IMR-90 (cell line): ENCODE results near the gene STX8. TPM values are rescaled to one million over a fixed set of nuclear protein-coding genes. Genes with fewer than 3 reads are reported as not detected.
A peak's percentile ranks its signal among the peaks of the same experiment; 100 is the strongest.

Experiments used
- ATAC-seq: fragments of 200-7000 bp; cut with Tn5 transposase; 2 replicates; pipeline ENCODE4 v1.9.1; 2020; ENCODE audit warnings: low read depth, mild to moderate bottlenecking, moderate library complexity
- BruUV-seq: library from RNA; stranded (reverse); fragments of 400-500 nt; replicated peaks from 2 replicates; lab custom pipeline; 2021; lab: Mats Ljungman, UMichigan
- CTCF ChIA-PET: fragments of 300-600 bp; formaldehyde crosslinking; extraction: SDS; loops from one replicate; lab custom pipeline; 2021; ENCODE audit warnings: antibody characterized with exemption; lab: Yijun Ruan, JAX
- POLR2A ChIA-PET: fragments of 300-600 bp; sonication (Branson Sonifier 250); formaldehyde crosslinking; loops from one replicate; lab custom pipeline; 2022; ENCODE audit warnings: antibody characterized with exemption; ENCODE audit not compliant: unreplicated experiment; lab: Charles Lee
- DNase-seq: peaks from one replicate; pipeline ENCODE4 v3.0.0; 2013
- H2AFZ ChIP-seq: replicated peaks from 2 replicates; pipeline ENCODE3; 2013; ENCODE audit warnings: low read length, mild to moderate bottlenecking; ENCODE audit not compliant: poor library complexity
- H2AK5ac ChIP-seq: 2 replicates; pipeline ENCODE4 v1.6.1; 2013; ENCODE audit warnings: low read depth, low read length, inconsistent platforms
- H2AK9ac ChIP-seq: replicated peaks from 2 replicates; pipeline ENCODE3; 2013; ENCODE audit warnings: mild to moderate bottlenecking, low read depth, low read length, moderate library complexity; ENCODE audit not compliant: poor library complexity
- H2BK120ac ChIP-seq: 2 replicates; pipeline ENCODE4 v1.6.1; 2013; ENCODE audit warnings: low read depth, low read length, inconsistent platforms
- H2BK15ac ChIP-seq: 3 replicates; pipeline ENCODE4 v1.6.1; 2013; ENCODE audit warnings: low read depth, low read length, inconsistent platforms
- H2BK20ac ChIP-seq: 2 replicates; pipeline ENCODE4 v1.6.1; 2013; ENCODE audit warnings: low read depth, mild to moderate bottlenecking, inconsistent platforms, low read length, moderate library complexity
- H2BK5ac ChIP-seq: 2 replicates; pipeline ENCODE4 v1.6.1; 2013; ENCODE audit warnings: mild to moderate bottlenecking, low read depth, low read length, inconsistent platforms; ENCODE audit not compliant: poor library complexity, severe bottlenecking
- H3K14ac ChIP-seq: replicated peaks from 2 replicates; pipeline ENCODE4 v1.6.1; 2013; ENCODE audit warnings: low read depth, low read length, inconsistent platforms
- H3K18ac ChIP-seq: 2 replicates; pipeline ENCODE4 v1.6.1; 2013; ENCODE audit warnings: low read depth, low read length, control low read depth
- H3K23ac ChIP-seq: 2 replicates; pipeline ENCODE4 v1.6.1; 2013; ENCODE audit warnings: low read depth, low read length, inconsistent platforms
- H3K27ac ChIP-seq: 2 replicates; pipeline ENCODE4 v1.5.1; 2013; ENCODE audit warnings: mild to moderate bottlenecking, control low read depth, low read length; ENCODE audit not compliant: insufficient read depth
- H3K27me3 ChIP-seq: 2 replicates; pipeline ENCODE4 v1.6.1; 2013; ENCODE audit warnings: low read length; ENCODE audit not compliant: control insufficient read depth, insufficient read depth
- H3K36me3 ChIP-seq: 2 replicates; pipeline ENCODE4 v1.6.1; 2013; ENCODE audit warnings: low read length, mixed read lengths; ENCODE audit not compliant: control insufficient read depth, insufficient read depth
- H3K4ac ChIP-seq: 2 replicates; pipeline ENCODE4 v1.6.1; 2013; ENCODE audit warnings: low read depth, low read length, inconsistent platforms
- H3K4me1 ChIP-seq: 2 replicates; pipeline ENCODE4 v1.6.1; 2013; ENCODE audit warnings: low read length, mixed read lengths; ENCODE audit not compliant: control insufficient read depth, insufficient read depth
- H3K4me2 ChIP-seq: 2 replicates; pipeline ENCODE4 v1.6.1; 2013; ENCODE audit warnings: low read depth, mild to moderate bottlenecking, control low read depth, low read length, moderate library complexity
- H3K4me3 ChIP-seq: 2 replicates; pipeline ENCODE4 v1.5.1; 2013; ENCODE audit warnings: low read depth, mild to moderate bottlenecking, control low read depth, low read length, moderate library complexity; ENCODE audit not compliant: insufficient read depth
- H3K56ac ChIP-seq: 2 replicates; pipeline ENCODE4 v1.6.1; 2013; ENCODE audit warnings: low read length, inconsistent platforms; ENCODE audit not compliant: insufficient read depth; ENCODE audit errors: extremely low read depth
- H3K79me1 ChIP-seq, 2 experiments: 2 replicates each; pipeline ENCODE4 v1.6.1; 2013; ENCODE audit warnings: low read length in 2 of 2, inconsistent platforms in 1 of 2, low read depth in 1 of 2
- H3K9ac ChIP-seq: 2 replicates; pipeline ENCODE4 v1.6.1; 2013; ENCODE audit warnings: low read depth, low read length, control low read depth
- H3K9me1 ChIP-seq: 2 replicates; pipeline ENCODE4 v1.6.1; 2013; ENCODE audit warnings: low read length, inconsistent platforms; ENCODE audit not compliant: insufficient read depth
- H3K9me3 ChIP-seq: 2 replicates; pipeline ENCODE4 v1.6.1; 2013; ENCODE audit warnings: low read length; ENCODE audit not compliant: control insufficient read depth, insufficient read depth
- H4K20me1 ChIP-seq: 2 replicates; pipeline ENCODE4 v1.6.1; 2013; ENCODE audit warnings: low read length, inconsistent platforms; ENCODE audit not compliant: insufficient read depth
- H4K5ac ChIP-seq: 2 replicates; pipeline ENCODE4 v1.6.1; 2013; ENCODE audit warnings: mild to moderate bottlenecking, low read depth, low read length, control low read depth
- H4K8ac ChIP-seq, 2 experiments: 2 replicates each; pipeline ENCODE4 v1.6.1; 2013; ENCODE audit warnings: low read depth in 2 of 2, low read length in 2 of 2, control low read depth in 1 of 2, inconsistent platforms in 1 of 2
- H4K91ac ChIP-seq: 2 replicates; pipeline ENCODE4 v1.6.1; 2013; ENCODE audit warnings: low read depth, low read length, inconsistent platforms; ENCODE audit not compliant: insufficient read depth
- BHLHE40 ChIP-seq: fragments of 150-350 bp; IDR thresholded peaks from 2 replicates; pipeline ENCODE4 v1.6.1; 2016; ENCODE audit warnings: mild to moderate bottlenecking, low read depth, low read length
- CEBPB ChIP-seq: IDR thresholded peaks from 2 replicates; pipeline ENCODE4 v1.6.1; 2012; ENCODE audit warnings: low read depth, low read length, improper control_type of control experiment
- MXI1 ChIP-seq: IDR thresholded peaks from 2 replicates; pipeline ENCODE4 v1.6.1; 2012; ENCODE audit warnings: low read depth, mild to moderate bottlenecking, low read length, moderate library complexity, borderline replicate concordance
- NFE2L2 ChIP-seq: fragments of 150-350 bp; IDR thresholded peaks from 2 replicates; pipeline ENCODE4 v1.6.1; 2016; ENCODE audit warnings: low read depth, mild to moderate bottlenecking, low read length
- POLR2A ChIP-seq: IDR thresholded peaks from 2 replicates; pipeline ENCODE4 v1.6.1; 2012; ENCODE audit warnings: mild to moderate bottlenecking, low read depth, low read length
- RFX5 ChIP-seq: IDR thresholded peaks from 2 replicates; pipeline ENCODE4 v1.8.0; 2012; ENCODE audit warnings: low read depth, mild to moderate bottlenecking, low read length, moderate library complexity
- WGBS, 2 experiments: methylation state at CpG; one replicate each; pipeline versions ENCODE4 v1.1.5 to v1.1.7; 2013; ENCODE audit warnings: missing lambda C conversion rate in 2 of 2; ENCODE audit not compliant: insufficient read length in 1 of 2; ENCODE audit errors: extremely low coverage in 2 of 2; 5-methylcytosine and 5-hydroxymethylcytosine counted together
- dilution Hi-C: fragments of 300-500 bp; cut with HindIII; formaldehyde crosslinking; loops from one replicate; pipeline ENCODE4 v1.14.3; 2018; ENCODE audit warnings: low sequenced_read_pairs; ENCODE audit not compliant: unreplicated experiment
- in situ Hi-C: fragments of 300-500 bp; cut with MboI; formaldehyde crosslinking; loops from 3 replicates; pipeline ENCODE4 v1.14.3; 2019; ENCODE audit warnings: low sequenced_read_pairs, inconsistent platforms, mixed read lengths
- intact Hi-C: fragments of 100-400 bp; cut with micrococcal nuclease; formaldehyde crosslinking; loops from 2 replicates; pipeline ENCODE4 v1.10.0; 2022
- polyA plus RNA-seq, 3 experiments: library from polyadenylated mRNA; depleted of rRNA; stranded (reverse); fragments of >200 nt; gene quantifications; 2 replicates each; pipeline ENCODE4 v1.2.3, GENCODE V29; 2012; ENCODE audit warnings: low replicate concordance in 1 of 3
- total RNA-seq: library from RNA; depleted of rRNA; stranded (reverse); fragments of >200 nt; gene quantifications from 2 replicates; pipeline ENCODE4 v1.2.3, GENCODE V29; 2012
- TF ChIP-seq, protein P1 (sequence below): fragments of 150-350 bp; IDR thresholded peaks from 2 replicates; pipeline ENCODE4 v1.6.1; 2016; ENCODE audit warnings: low read depth, mild to moderate bottlenecking, low read length, moderate library complexity, borderline replicate concordance

Gene STX8
- total and polyA plus RNA-seq, 2 of the 4 experiments (the other 2 are of a cell fraction), result 26.5 to 47.0 TPM

DNA sequence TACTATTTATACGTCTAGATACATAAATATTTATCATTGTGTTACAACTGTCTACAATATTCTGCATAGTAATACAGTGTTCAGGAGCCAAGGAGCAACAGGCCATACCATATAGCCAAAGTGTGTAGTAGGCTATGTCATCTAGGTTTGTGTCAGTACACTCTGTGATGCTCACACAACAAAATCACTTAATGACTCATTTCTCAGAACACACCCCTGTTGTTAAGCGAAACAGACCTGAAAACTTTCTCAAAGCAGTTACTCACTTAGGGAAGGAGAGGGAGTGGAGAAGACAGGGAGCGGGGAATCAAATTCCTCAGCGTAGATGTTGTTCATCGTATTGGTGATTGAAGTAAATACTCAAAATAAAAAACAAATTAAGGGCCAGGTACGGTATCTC lies 269.5 kb downstream of the STX8 start:
- CTCF ChIA-PET, result no interaction called here
- dilution Hi-C loops, result no loop called here

More for the DNA sequence above, 269.5 kb downstream of the STX8 start:
- intact Hi-C loops, result loop anchor here (1.0 to 10.0 kb wide), 2 partner anchors 23 to 79 kb away; no protein-coding TSS in a partner anchor
- H2AK5ac ChIP-seq, result no peak overlapping the region
- no peaks in the 10 kb centered on the region for H3K27me3 ChIP-seq
- no peak overlapping the region for H4K8ac ChIP-seq
- H2BK5ac ChIP-seq, result no peak overlapping the region
- no peaks in the 10 kb centered on the region; the same call in none of the 2 replicates for H3K4me1 ChIP-seq
- H3K4me3 ChIP-seq, result no peak overlapping the region
- no peaks in the 10 kb centered on the region for H3K36me3 ChIP-seq
- ATAC-seq (no peak), DNase-seq (peak; percentile 24)
- H4K5ac ChIP-seq, result no peak overlapping the region
- POLR2A ChIA-PET, result no interaction called here
- H3K9me3 ChIP-seq, result no peaks in the 10 kb centered on the region
- H3K9me1 ChIP-seq, result no peaks in the 10 kb centered on the region
- no peak overlapping the region for H3K56ac ChIP-seq
- H2AK9ac ChIP-seq, result no peak overlapping the region
- WGBS, 2 experiments, result no CpG with 5 or more reads among the region's 6 CpGs
- H3K9ac ChIP-seq, result no peak overlapping the region
- TF ChIP-seq NFE2L2 (no peak), MXI1 (no peak), CEBPB (no peak), POLR2A (no peak), RFX5 (no peak), BHLHE40 (no peak)
- TF ChIP-seq, protein P1, sequence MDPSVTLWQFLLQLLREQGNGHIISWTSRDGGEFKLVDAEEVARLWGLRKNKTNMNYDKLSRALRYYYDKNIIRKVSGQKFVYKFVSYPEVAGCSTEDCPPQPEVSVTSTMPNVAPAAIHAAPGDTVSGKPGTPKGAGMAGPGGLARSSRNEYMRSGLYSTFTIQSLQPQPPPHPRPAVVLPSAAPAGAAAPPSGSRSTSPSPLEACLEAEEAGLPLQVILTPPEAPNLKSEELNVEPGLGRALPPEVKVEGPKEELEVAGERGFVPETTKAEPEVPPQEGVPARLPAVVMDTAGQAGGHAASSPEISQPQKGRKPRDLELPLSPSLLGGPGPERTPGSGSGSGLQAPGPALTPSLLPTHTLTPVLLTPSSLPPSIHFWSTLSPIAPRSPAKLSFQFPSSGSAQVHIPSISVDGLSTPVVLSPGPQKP, result no peak
- H2BK120ac ChIP-seq, result no peak overlapping the region
- no peak overlapping the region for H3K23ac ChIP-seq
- BruUV-seq, result no TSS peak
- H4K20me1 ChIP-seq, result no peaks in the 10 kb centered on the region
- H2BK15ac ChIP-seq, result no peak overlapping the region
- H2BK20ac ChIP-seq, result no peak overlapping the region
- no peak overlapping the region for H3K4ac ChIP-seq
- H2AFZ ChIP-seq, result no peak overlapping the region
- H3K4me2 ChIP-seq, result no peak overlapping the region
- no peak overlapping the region for H4K91ac ChIP-seq
- no peak overlapping the region for H3K14ac ChIP-seq
- H3K79me1 ChIP-seq, result no peaks in the 10 kb centered on the region
- in situ Hi-C loops, result no loop called here
- H3K18ac ChIP-seq, result no peak overlapping the region
- no peak overlapping the region for H3K27ac ChIP-seq
